Glomerular endothelial cell (primary cell): ENCODE data around the gene COPG2. TPM values are rescaled to one million over a fixed set of nuclear protein-coding genes. Genes with fewer than 3 reads are reported as not detected.

Experiments used
- DNase-seq: peaks from one replicate; pipeline ENCODE4 v3.0.0-alpha.2; 2011; ENCODE audit warnings: low read depth, low spot score; ENCODE audit errors: extremely low read depth
- total RNA-seq: library from RNA; depleted of rRNA; stranded (reverse); fragments of >200 nt; gene quantifications from 2 replicates; pipeline ENCODE4 v1.2.3, GENCODE V29; 2015

COPG2 gene
- total RNA-seq, 1 donor from 2014 or later, result 14.3 TPM

- DNase-seq, result no peak
These were observed 188.7 kb downstream of the COPG2 start for GRCh38 chr7:130479716-130480400.

GRCh38 chr7:130478991-130479390 is 189.6 kb downstream of the COPG2 start:
- no peak for DNase-seq

- no peak for DNase-seq
These were observed 192.0 kb downstream of the COPG2 start for GRCh38 chr7:130476297-130477150.

DNA sequence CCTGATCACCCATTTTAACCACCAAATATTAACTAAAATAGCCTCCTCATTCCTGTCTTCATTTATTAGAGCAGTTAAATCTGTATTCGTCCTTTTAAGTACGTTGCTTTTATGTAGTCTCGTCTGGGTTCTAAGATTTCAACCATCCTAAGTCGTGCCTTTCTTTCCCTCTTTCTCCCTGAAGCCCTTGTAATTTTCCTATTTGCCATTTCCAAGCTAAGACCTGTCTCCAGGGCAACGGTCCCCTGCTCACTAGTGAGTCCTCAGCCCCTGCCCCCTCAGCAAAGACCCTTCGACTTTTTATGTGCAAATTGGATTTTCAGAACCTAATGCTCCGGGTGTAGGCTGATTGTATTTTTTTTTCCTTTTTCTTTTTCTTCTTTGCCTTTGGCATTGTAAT is 192.8 kb downstream of the COPG2 start:
- DNase-seq, result no peak

DNA sequence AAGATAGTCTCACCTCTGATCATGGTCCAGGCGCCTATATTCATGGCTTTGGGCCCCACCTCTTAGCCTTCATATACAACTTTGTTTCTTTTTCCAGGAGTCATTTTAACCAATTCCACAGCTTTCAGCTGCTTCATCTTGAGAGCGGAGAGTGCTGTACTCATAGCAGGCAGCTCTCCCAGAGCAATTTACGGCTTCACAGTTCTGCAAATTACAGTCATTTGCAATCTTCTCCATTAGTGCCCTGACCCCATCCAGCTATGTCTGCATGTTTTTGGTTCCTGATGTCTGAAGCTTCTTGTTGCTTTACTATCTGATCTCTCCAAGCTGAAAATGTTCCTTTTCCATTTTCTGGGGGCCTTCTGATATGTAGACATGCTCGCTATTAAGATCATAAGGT is 194.7 kb downstream of the COPG2 start:
- no peak for DNase-seq

DNA sequence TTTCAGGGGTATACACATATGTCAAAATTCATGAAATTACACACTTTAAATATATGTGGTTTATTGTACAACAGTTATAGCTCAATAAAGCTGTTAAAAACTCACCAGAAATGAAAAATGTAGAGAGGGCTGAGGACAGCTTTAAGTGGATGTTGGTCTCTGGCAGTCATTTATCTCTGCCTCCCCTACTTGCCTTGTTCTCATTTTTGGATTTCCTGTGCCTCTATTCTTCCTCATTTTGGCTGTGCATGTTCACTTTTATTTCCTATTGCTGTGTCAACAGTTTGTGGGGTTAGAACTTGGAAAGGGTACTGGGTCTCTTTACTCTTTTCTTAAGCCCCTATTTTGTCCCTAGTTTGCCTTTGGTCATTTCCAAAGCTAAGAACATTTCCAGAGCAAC is 195.3 kb downstream of the COPG2 start:
- no peak for DNase-seq

DNA sequence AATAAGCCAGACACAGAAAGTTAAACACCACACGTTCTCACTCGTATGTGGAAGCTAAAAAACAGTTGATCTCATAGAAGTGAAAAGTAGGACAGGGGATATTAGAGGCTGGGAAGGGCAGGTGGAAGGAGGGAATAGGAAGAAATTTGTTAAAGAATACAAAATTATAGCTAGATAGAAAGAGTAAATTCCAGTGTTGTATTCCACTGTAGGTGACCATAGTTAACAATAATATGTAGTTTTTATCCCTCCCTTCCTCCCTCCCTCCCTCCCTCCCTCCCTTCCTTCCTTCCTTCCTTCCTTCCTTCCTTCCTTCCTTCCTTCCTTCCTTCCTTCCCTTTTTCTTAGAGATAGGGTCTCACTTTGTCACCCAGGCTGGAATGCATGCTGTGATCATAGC is 196.6 kb downstream of the COPG2 start:
- DNase-seq, result no peak

GRCh38 chr7:130468612-130469011 is 199.9 kb downstream of the COPG2 start:
- DNase-seq, result no peak

- no peak for DNase-seq
These were observed 204.8 kb downstream of the COPG2 start for GRCh38 chr7:130463553-130464434.

DNA sequence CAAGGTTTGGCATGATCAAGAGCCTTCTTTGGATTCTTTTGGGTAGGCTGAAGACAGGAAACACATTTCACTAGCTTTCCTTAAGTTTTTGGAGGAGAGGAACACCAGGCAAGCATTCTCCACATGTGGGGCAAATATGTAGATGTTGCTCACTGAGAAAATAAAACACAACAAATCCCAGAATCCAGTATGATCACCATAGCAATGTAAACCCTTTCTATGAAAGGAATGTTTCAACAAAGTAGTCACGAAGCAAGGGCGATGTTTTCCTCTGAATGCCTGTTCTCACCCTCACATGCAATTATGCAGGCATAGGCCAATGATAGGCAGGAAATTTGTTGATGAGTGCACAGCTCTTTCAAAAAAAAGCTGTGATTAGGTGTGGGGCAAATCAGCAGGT is 207.3 kb downstream of the COPG2 start:
- DNase-seq, result no peak

DNA sequence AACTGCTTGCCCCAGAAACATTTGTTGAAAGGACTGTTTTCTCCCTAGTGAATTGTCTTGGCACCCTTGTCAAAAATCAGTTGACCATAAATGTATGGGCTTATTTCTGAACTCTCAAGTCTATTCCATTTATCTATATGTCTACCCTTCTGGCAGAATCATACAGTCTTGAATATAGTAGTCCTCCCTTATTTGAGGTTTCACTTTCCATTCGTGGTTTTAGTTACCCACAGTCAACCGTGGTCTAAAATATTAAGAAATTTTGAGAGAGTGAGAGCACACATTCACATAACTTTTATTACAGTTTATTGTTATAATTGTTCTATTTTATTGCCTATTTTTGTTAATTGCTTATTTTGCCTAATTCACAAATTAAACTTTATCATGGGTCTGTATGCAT is 210.3 kb downstream of the COPG2 start:
- DNase-seq, result no peak

Other genes with a start within 250 kb of the COPG2 start
- 23.5 and 25.1 TPM in 2 replicates for gene CEP41, start 227.7 kb downstream of the COPG2 start, total RNA-seq
- 15.3 and 52.6 TPM in 2 replicates for gene MEST, start 176.7 kb downstream of the COPG2 start, total RNA-seq
- not detected in 2 replicates for gene TSGA13, start 17.8 kb upstream of the COPG2 start, total RNA-seq
- not detected in 2 replicates for gene KLF14, start 65.5 kb upstream of the COPG2 start, total RNA-seq